KMS-11 (cell line): Measurements from ENCODE around the gene DYNLT1.

Source experiments
- H2AFZ ChIP-seq: fragments of 200-600 bp; sonication (generic); 2 replicates; pipeline ENCODE4 v1.6.1; 2016; ENCODE audit warnings: antibody characterized with exemption, mixed run types, low read depth
- H3K27ac ChIP-seq: fragments of 200-600 bp; sonication (generic); 2 replicates; pipeline ENCODE4 v1.6.1; 2016; ENCODE audit warnings: mild to moderate bottlenecking, mixed run types
- H3K27me3 ChIP-seq: fragments of 200-600 bp; sonication (generic); 2 replicates; pipeline ENCODE4 v1.6.1; 2017; ENCODE audit warnings: mild to moderate bottlenecking, low read depth, mixed run types, moderate library complexity; ENCODE audit not compliant: insufficient read depth
- H3K36me3 ChIP-seq: fragments of 200-600 bp; sonication (generic); 2 replicates; pipeline ENCODE4 v1.6.1; 2017; ENCODE audit warnings: mild to moderate bottlenecking, mixed run types; ENCODE audit not compliant: insufficient read depth
- H3K4me1 ChIP-seq: fragments of 200-600 bp; sonication (generic); 2 replicates; pipeline ENCODE4 v1.6.1; 2016; ENCODE audit warnings: mild to moderate bottlenecking, low read depth, mixed run types; ENCODE audit not compliant: poor library complexity, severe bottlenecking
- H3K4me2 ChIP-seq: fragments of 200-600 bp; sonication (generic); 2 replicates; pipeline ENCODE4 v1.7.0; 2016; ENCODE audit warnings: mild to moderate bottlenecking, mixed run types
- H3K4me3 ChIP-seq: fragments of 200-600 bp; sonication (generic); IDR thresholded peaks from 2 replicates; pipeline ENCODE4 v1.6.1; 2017; ENCODE audit warnings: low read depth, low read length, mixed read lengths; ENCODE audit not compliant: insufficient read depth
- H3K79me2 ChIP-seq: fragments of 200-600 bp; sonication (generic); 2 replicates; pipeline ENCODE4 v1.6.1; 2016; ENCODE audit warnings: low read depth, mixed run types; ENCODE audit not compliant: insufficient read depth
- H3K9ac ChIP-seq: fragments of 200-600 bp; sonication (generic); 2 replicates; pipeline ENCODE4 v1.6.1; 2016; ENCODE audit warnings: mild to moderate bottlenecking, mixed run types
- H4K20me1 ChIP-seq: fragments of 200-600 bp; sonication (generic); 2 replicates; pipeline ENCODE4 v1.6.1; 2016; ENCODE audit warnings: mild to moderate bottlenecking, mixed run types; ENCODE audit not compliant: insufficient read depth
- TF ChIP-seq, protein P1 (sequence below): fragments of 200-600 bp; sonication (generic); conservative IDR thresholded peaks from 2 replicates; pipeline ENCODE4 v1.6.1; 2017; ENCODE audit warnings: low read depth, mild to moderate bottlenecking, antibody characterized with exemption, low read length, moderate library complexity, mixed read lengths

Gene DYNLT1

DNA sequence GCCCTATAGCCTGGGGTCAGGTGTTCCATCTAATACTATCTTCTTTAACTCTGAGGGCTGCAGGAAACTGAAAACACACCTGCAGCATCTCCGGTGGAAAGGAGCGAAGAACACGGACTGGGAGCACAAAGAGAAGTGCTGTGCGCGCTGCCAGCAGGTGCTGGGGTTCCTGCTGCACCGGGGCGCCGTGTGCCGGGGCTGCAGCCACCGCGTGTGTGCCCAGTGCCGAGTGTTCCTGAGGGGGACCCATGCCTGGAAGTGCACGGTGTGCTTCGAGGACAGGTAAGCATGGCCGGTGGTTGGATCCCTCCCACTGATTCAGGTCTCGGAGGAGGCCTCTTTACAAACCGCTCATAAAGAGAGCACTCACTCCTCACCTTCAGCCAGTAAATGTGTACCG lies 20.8 kb upstream of the DYNLT1 start:
- H3K4me3 ChIP-seq = no peak overlapping the region
- H3K36me3 ChIP-seq = no peaks in the 10 kb centered on the region
- H4K20me1 ChIP-seq = no peaks in the 10 kb centered on the region
- H3K4me2 ChIP-seq = no peak overlapping the region
- no peak overlapping the region for H3K27ac ChIP-seq
- H3K9ac ChIP-seq = no peak overlapping the region
- no peaks in the 10 kb centered on the region for H3K27me3 ChIP-seq
- H3K4me1 ChIP-seq = no peaks in the 10 kb centered on the region
- no peak overlapping the region for H2AFZ ChIP-seq
- H3K79me2 ChIP-seq = no peaks in the 10 kb centered on the region
- TF ChIP-seq, protein P1, sequence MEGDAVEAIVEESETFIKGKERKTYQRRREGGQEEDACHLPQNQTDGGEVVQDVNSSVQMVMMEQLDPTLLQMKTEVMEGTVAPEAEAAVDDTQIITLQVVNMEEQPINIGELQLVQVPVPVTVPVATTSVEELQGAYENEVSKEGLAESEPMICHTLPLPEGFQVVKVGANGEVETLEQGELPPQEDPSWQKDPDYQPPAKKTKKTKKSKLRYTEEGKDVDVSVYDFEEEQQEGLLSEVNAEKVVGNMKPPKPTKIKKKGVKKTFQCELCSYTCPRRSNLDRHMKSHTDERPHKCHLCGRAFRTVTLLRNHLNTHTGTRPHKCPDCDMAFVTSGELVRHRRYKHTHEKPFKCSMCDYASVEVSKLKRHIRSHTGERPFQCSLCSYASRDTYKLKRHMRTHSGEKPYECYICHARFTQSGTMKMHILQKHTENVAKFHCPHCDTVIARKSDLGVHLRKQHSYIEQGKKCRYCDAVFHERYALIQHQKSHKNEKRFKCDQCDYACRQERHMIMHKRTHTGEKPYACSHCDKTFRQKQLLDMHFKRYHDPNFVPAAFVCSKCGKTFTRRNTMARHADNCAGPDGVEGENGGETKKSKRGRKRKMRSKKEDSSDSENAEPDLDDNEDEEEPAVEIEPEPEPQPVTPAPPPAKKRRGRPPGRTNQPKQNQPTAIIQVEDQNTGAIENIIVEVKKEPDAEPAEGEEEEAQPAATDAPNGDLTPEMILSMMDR = no peak

DNA sequence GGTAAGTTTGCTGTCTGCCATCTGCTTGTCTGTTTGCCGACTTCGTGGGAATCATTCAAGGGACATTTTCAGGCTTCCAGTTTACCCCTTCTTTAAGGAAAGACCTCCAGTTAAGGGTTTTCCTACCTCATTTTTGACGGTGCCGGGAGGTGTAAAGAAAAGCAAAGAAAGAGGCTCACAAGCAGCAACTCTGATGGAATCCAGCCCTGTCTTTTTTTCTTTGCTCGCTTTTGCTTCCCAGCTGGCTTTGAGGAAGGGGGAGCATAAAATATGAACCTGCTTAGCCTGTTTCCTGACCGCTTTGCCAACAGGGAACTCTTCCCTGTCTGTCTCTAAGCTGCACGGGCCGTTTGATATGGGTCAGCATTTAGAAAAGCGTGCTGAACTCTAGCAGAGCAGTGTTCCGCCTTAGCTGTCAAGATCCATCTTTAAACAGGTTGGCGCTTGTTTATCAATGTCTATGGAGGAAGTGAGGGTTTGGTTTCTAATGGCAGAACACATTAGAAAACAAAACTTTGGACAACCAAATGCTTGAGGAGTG lies 19.2 kb upstream of the DYNLT1 start:
- H4K20me1 ChIP-seq = no peaks in the 10 kb centered on the region
- H3K79me2 ChIP-seq = no peaks in the 10 kb centered on the region
- H3K4me2 ChIP-seq = no peak overlapping the region
- H3K27me3 ChIP-seq = no peaks in the 10 kb centered on the region
- no peaks in the 10 kb centered on the region for H3K36me3 ChIP-seq
- H3K27ac ChIP-seq = no peak overlapping the region
- no peak overlapping the region for H3K4me3 ChIP-seq
- H3K4me1 ChIP-seq = no peaks in the 10 kb centered on the region
- TF ChIP-seq, protein P1 = no peak
- no peak overlapping the region for H2AFZ ChIP-seq
- H3K9ac ChIP-seq = no peak overlapping the region

DNA sequence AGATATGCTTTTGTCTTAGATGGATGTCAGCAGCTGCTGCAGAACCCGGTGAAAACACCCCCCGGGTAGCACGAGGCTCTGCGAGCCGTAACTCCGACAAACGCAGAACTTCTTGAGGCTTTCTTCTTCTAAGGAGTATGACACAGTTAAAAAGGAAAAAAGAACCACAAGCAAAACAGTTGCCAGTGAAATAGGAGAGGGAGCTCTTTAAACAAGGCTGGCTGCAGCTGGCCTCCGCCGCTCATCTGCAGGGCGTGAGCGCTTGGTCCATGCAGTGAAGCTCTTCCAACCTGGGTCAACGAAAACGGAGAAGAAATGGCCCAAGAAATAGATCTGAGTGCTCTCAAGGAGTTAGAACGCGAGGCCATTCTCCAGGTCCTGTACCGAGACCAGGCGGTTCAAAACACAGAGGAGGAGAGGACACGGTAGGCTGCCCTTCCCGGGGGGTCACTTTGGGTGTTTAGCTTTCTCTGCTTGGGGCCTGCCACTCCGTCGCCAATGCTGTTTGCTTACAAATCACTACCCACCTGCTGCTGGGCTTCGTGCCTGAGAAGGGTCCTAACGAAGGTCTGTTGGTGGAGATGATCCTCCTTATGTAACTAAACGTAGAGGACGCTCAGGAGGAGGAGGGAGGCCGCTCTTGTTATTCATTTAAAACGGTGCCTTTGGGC lies 18.5 kb upstream of the DYNLT1 start:
- Histone ChIP-seq H3K4me3 (no peak overlapping the region), H3K79me2 (no peaks in the 10 kb centered on the region), H3K4me2 (no peak overlapping the region), H3K27me3 (no peaks in the 10 kb centered on the region), H4K20me1 (no peaks in the 10 kb centered on the region), H3K4me1 (no peaks in the 10 kb centered on the region), H3K9ac (no peak overlapping the region), H3K36me3 (no peaks in the 10 kb centered on the region), H3K27ac (no peak overlapping the region), H2AFZ (no peak overlapping the region)
- TF ChIP-seq, protein P1 = no peak

DNA sequence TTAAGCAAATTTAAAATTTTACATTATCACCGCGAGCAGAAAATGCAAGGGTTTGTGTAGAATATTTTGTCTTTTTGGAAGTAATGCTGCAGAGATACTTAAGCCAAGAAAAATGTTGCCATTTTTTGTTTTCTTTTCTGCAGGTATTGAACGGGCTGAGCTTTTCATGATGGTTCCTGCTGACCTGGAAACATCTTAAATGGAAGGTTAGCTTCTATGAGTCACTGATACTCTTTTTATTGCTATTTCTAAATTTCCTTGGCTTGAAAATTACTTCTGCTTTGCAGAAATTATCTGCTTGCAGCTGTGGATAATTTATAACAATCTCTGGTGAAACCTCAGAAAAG lies 18.0 kb upstream of the DYNLT1 start:
- Histone ChIP-seq H3K4me3 (no peak overlapping the region), H3K4me2 (no peak overlapping the region), H3K36me3 (no peaks in the 10 kb centered on the region), H3K9ac (no peak overlapping the region), H3K27me3 (no peaks in the 10 kb centered on the region), H3K79me2 (no peaks in the 10 kb centered on the region), H2AFZ (no peak overlapping the region), H4K20me1 (no peaks in the 10 kb centered on the region), H3K27ac (no peak overlapping the region), H3K4me1 (no peaks in the 10 kb centered on the region)
- TF ChIP-seq, protein P1 = no peak
